ENCODE data around the gene PRR13. TPM values are rescaled to one million over a fixed set of nuclear protein-coding genes. Genes with fewer than 3 reads are reported as not detected.

PRR13 gene
- total RNA-seq, 2 experiments from 2014 or later, result 83.9 to 230 TPM

DNA sequence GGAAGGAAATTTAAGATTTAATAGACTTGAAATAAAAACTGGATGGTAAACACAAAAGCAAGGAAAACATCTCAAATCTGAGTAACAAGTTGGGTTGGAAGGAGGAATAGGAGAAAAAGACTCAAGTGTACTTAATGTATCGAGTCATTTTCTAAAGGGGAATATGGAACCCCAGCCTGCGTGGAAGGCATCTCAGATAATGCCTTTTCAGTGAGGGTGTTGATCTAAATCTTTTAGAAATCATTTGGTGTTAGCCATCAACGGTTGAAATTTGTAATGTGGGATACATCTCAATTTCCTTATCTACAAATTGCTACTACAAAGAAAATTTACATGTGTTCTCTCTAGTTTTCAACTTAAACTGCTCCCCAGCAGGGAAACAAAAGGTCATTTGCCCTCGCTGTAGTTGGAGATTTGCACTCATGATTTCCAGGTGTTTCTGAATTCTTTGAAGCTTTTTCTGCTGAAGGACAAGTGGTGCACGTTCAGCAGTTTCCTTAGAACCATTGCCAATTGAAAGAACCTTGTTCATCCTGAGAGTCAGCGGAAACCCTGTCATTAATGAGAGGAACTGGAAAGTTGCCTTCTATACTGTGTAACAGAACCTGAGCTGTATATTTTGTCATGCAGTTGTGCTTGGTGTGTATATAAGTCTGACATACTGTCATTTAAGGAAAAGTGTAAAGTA is 12.6 kb downstream of the PRR13 start:
- peak overlapping the region; percentile 22 for H3K27ac ChIP-seq (ENCODE audit: low read depth, low read length, poor library complexity, severe bottlenecking)
- intact Hi-C loops (cut with micrococcal nuclease; ENCODE audit: unreplicated experiment), result no loop called here
- no peaks in the 10 kb centered on the region for H3K9me2 ChIP-seq (ENCODE audit: insufficient read depth, low read length)
- H3K36me3 ChIP-seq (ENCODE audit: insufficient read depth, low read length), result peaks cover 68% of the 10 kb centered on the region
- H3K79me2 ChIP-seq (ENCODE audit: insufficient read depth, low read depth, low read length), result peaks cover 67% of the 10 kb centered on the region
- CTCF ChIA-PET (ENCODE audit: unreplicated experiment), result interaction anchor here (0.5 to 0.9 kb wide), 2 partner anchors 22 to 598 kb away, joined by 3 read pairs; no protein-coding TSS in a partner anchor
- DNase-seq (ENCODE audit: low spot score), result no peak
- BruUV-seq (replicated peaks), result no TSS peak
- no peak overlapping the region for H2AFZ ChIP-seq (ENCODE audit: low read length)
- H3K4me1 ChIP-seq (ENCODE audit: insufficient read depth, low read length, poor library complexity, severe bottlenecking), result peaks cover 19% of the 10 kb centered on the region
- H3K4me3 ChIP-seq (ENCODE audit: low read depth, low read length, poor library complexity, severe bottlenecking), result peak overlapping the region; percentile 96
- peaks cover 36% of the 10 kb centered on the region for H4K20me1 ChIP-seq (ENCODE audit: insufficient read depth, low read length)
- POLR2A ChIA-PET, result interaction anchor here (0.6 to 0.7 kb wide), 3 partner anchors 11 to 278 kb away, joined by 3 to 4 read pairs (median 3); no protein-coding TSS in a partner anchor
- peak overlapping the region; percentile 98 for H3K4me2 ChIP-seq (ENCODE audit: low read length)
- no peak for TF ChIP-seq EZH2phosphoT487 (IDR thresholded peaks at IDR 0.05; ENCODE audit: borderline replicate concordance, low read depth, low read length)
- TF ChIP-seq, protein P1, sequence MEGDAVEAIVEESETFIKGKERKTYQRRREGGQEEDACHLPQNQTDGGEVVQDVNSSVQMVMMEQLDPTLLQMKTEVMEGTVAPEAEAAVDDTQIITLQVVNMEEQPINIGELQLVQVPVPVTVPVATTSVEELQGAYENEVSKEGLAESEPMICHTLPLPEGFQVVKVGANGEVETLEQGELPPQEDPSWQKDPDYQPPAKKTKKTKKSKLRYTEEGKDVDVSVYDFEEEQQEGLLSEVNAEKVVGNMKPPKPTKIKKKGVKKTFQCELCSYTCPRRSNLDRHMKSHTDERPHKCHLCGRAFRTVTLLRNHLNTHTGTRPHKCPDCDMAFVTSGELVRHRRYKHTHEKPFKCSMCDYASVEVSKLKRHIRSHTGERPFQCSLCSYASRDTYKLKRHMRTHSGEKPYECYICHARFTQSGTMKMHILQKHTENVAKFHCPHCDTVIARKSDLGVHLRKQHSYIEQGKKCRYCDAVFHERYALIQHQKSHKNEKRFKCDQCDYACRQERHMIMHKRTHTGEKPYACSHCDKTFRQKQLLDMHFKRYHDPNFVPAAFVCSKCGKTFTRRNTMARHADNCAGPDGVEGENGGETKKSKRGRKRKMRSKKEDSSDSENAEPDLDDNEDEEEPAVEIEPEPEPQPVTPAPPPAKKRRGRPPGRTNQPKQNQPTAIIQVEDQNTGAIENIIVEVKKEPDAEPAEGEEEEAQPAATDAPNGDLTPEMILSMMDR (conservative IDR thresholded peaks at IDR 0.05; ENCODE audit: low read length), result no peak
- H3K9me3 ChIP-seq (ENCODE audit: low read length), result no peaks in the 10 kb centered on the region

GRCh38 chr12:53454707-53455106 is 13.2 kb downstream of the PRR13 start:
- H3K27ac ChIP-seq (ENCODE audit: low read depth, low read length, poor library complexity, severe bottlenecking), result no peak overlapping the region
- H3K9me2 ChIP-seq (ENCODE audit: insufficient read depth, low read length), result no peaks in the 10 kb centered on the region
- DNase-seq (ENCODE audit: low spot score), result no peak
- peak overlapping the region; percentile 98 for H3K4me2 ChIP-seq (ENCODE audit: low read length)
- TF ChIP-seq, protein P1 (conservative IDR thresholded peaks at IDR 0.05; ENCODE audit: low read length), result no peak
- no peak for TF ChIP-seq EZH2phosphoT487 (IDR thresholded peaks at IDR 0.05; ENCODE audit: borderline replicate concordance, low read depth, low read length)
- intact Hi-C loops (cut with micrococcal nuclease; ENCODE audit: unreplicated experiment), result no loop called here
- H3K4me1 ChIP-seq (ENCODE audit: insufficient read depth, low read length, poor library complexity, severe bottlenecking), result peaks cover 19% of the 10 kb centered on the region
- no peaks in the 10 kb centered on the region for H3K9me3 ChIP-seq (ENCODE audit: low read length)
- peak overlapping the region; percentile 96 for H3K4me3 ChIP-seq (ENCODE audit: low read depth, low read length, poor library complexity, severe bottlenecking)
- H2AFZ ChIP-seq (ENCODE audit: low read length), result no peak overlapping the region
- no TSS peak for BruUV-seq (replicated peaks)
- peaks cover 74% of the 10 kb centered on the region for H3K36me3 ChIP-seq (ENCODE audit: insufficient read depth, low read length)
- peaks cover 73% of the 10 kb centered on the region for H3K79me2 ChIP-seq (ENCODE audit: insufficient read depth, low read depth, low read length)
- peaks cover 37% of the 10 kb centered on the region for H4K20me1 ChIP-seq (ENCODE audit: insufficient read depth, low read length)
- CTCF ChIA-PET (ENCODE audit: unreplicated experiment), result interaction anchor here (0.9 kb wide), 1 partner anchor 22 kb away, joined by 3 read pairs; no protein-coding TSS in a partner anchor
- POLR2A ChIA-PET, result interaction anchor here (0.7 to 1.0 kb wide), 2 partner anchors 9 to 133 kb away, joined by 3 read pairs; partner anchors contain the start of gene AAAS
